WI38 (cell line): ENCODE data around the gene KCNIP1.

Experiments
- H3K4me3 ChIP-seq: 2 replicates; pipeline ENCODE4 v1.5.1; 2011; ENCODE audit warnings: low read depth, mild to moderate bottlenecking, control low read depth, low read length
- TF ChIP-seq, protein P1 (sequence below): IDR thresholded peaks from 2 replicates; pipeline ENCODE4 v1.5.1; 2012; ENCODE audit warnings: low read depth, mild to moderate bottlenecking, control low read depth, low read length

The KCNIP1 gene

GRCh38 chr5:170553218-170553617 lies 49.4 kb downstream of the KCNIP1 start:
- TF ChIP-seq, protein P1, sequence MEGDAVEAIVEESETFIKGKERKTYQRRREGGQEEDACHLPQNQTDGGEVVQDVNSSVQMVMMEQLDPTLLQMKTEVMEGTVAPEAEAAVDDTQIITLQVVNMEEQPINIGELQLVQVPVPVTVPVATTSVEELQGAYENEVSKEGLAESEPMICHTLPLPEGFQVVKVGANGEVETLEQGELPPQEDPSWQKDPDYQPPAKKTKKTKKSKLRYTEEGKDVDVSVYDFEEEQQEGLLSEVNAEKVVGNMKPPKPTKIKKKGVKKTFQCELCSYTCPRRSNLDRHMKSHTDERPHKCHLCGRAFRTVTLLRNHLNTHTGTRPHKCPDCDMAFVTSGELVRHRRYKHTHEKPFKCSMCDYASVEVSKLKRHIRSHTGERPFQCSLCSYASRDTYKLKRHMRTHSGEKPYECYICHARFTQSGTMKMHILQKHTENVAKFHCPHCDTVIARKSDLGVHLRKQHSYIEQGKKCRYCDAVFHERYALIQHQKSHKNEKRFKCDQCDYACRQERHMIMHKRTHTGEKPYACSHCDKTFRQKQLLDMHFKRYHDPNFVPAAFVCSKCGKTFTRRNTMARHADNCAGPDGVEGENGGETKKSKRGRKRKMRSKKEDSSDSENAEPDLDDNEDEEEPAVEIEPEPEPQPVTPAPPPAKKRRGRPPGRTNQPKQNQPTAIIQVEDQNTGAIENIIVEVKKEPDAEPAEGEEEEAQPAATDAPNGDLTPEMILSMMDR, result no peak
- no peak overlapping the region for H3K4me3 ChIP-seq

DNA sequence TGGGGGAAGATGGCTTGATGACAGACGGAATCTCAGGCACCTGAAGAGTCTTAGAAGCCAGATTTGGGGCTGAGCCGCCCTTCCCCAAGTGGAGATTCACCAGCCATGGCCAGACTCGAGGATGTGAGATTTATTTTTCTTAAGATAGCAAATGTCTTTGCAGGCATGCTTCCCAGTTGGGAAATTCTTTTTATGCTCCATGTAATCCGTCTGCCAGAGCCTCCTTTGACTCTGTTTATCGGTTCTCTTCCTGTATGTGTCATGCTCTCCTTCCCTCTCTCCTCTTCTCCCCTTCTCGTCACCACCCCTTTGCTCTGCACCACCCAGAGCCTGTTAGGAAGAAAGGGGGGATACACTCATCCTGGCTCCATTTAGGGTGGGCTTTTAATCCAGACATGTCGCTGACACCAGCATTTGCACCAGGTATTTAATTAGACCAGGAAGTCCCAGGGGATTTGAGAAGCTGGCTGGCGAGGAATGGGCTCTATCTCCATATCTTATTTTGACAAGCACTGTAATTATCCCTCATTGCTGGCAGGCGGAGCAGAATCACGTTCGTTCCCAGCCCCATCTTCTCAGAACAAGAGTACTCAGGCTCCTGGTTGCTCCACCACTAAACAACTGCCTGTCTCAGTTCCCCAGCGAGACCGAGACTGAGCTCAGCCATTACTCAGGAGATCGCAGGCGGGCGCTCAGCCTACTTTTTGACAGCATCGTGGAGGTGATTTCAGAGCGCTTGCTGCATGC lies 50.9 kb downstream of the KCNIP1 start:
- TF ChIP-seq, protein P1, result no peak
- H3K4me3 ChIP-seq, result no peak overlapping the region

GRCh38 chr5:170557314-170557713 lies 53.5 kb downstream of the KCNIP1 start:
- H3K4me3 ChIP-seq, result no peak overlapping the region
- TF ChIP-seq, protein P1, result no peak

DNA sequence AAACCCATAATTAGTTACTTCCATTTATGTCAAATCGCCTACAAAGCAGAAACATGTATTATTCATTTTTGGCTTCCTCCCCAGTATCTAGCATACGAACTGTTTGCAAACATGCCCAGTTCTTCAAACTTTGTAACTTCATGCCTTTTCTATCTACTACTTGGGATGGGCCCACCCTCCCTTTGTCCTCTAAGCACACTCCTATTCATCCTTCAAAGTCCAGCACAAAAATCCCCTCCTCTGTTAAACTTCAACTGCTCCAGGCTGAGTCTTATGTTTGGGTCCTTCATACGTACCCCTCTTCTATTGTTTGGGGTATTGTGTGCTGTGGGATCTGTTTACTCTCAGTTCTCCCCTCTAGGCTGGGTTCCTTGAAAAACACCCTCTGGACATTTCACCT lies 55.5 kb downstream of the KCNIP1 start:
- H3K4me3 ChIP-seq, result no peak overlapping the region
- TF ChIP-seq, protein P1, result no peak

GRCh38 chr5:170560938-170561337 lies 57.1 kb downstream of the KCNIP1 start:
- H3K4me3 ChIP-seq, result no peak overlapping the region
- TF ChIP-seq, protein P1, result no peak

- H3K4me3 ChIP-seq, result no peak overlapping the region
- TF ChIP-seq, protein P1, result no peak
Observed at GRCh38 chr5:170562166-170562874, 58.5 kb downstream of the KCNIP1 start.

GRCh38 chr5:170562875-170563228 lies 59.0 kb downstream of the KCNIP1 start:
- no peak overlapping the region for H3K4me3 ChIP-seq
- TF ChIP-seq, protein P1, result no peak
